ENCODE results near the gene HMGB4.

- TF ChIP-seq CTCF (conservative IDR thresholded peaks at IDR 0.05) (no peak), ZFX (IDR thresholded peaks at IDR 0.05) (no peak)
These were observed 40.0 kb upstream of the HMGB4 start for GRCh38 chr1:33823830-33824229.
